ENCODE data around the gene EVX1.

Gene EVX1

DNA sequence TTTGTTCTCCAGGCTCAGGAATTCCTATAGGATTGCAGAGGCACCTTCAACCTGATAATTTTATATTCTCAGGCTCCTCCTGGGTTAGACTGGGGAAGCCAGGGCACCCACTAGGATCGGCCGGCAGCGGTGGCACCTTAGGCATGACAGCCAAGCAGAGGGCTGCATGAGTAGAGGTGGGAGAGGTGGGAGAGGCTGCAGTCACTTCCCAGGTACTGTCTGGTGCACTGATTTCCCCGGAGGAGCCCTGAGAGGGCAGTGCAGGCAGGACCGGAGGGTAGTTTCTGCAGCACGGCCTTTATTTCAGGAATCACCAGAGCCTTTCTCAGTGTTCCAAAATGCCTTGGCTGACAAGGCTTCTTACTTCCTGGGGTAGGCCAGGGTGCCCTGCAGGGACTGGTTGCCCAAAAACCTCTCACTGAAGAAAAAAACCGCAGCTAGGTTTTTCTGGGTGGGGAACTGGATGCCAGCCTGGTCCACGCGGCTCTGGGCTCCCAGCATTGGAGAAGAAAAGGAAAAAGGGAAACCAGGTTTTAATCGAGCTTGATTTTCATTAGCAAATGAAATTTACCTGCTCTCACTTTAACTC is 39.1 kb upstream of the EVX1 start:
- in situ Hi-C loops (cut with HindIII; ENCODE audit: low pct_ligation_motif_present, low pct_unique_long_range_greater_than_20kb, low sequenced_read_pairs), result loop anchor here (25.0 kb wide), 1 partner anchor 384 kb away; no protein-coding TSS in a partner anchor

DNA sequence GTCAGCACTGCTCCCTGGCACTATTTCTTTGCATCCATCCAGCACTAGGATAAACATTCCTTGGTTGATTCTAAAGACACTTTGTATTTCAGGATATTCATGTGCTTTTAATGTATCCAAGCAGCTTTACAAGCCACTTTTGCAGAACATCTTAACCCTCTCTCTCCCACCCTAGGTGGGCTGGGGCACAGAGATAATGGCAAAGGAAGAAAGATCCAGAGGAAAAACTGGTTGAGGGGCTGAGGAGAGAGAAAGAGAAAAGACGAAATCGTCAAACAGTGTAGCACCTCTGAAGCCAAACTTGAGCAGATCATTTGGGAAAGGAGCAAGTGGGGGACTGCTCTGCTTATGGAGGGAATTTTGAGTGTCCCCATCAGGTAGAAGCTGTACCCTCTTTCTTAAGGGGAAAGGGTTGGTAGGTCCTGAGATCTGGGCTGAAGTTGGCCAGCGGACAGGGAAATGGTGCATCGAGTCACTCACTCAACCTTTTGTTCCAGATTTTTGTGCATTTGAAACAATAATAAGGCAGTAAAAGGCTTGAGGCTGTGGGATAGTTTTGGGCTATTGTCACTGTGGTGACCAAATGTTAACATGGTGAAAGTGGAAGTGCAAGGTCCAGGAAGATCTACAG is 38.5 kb upstream of the EVX1 start:
- in situ Hi-C loops (cut with HindIII; ENCODE audit: low pct_ligation_motif_present, low pct_unique_long_range_greater_than_20kb, low sequenced_read_pairs), result loop anchor here (25.0 kb wide), 1 partner anchor 383 kb away; no protein-coding TSS in a partner anchor
- no peak for DNase-seq

More for the DNA sequence above, 39.1 kb upstream of the EVX1 start:
- DNase-seq, result no peak

DNA sequence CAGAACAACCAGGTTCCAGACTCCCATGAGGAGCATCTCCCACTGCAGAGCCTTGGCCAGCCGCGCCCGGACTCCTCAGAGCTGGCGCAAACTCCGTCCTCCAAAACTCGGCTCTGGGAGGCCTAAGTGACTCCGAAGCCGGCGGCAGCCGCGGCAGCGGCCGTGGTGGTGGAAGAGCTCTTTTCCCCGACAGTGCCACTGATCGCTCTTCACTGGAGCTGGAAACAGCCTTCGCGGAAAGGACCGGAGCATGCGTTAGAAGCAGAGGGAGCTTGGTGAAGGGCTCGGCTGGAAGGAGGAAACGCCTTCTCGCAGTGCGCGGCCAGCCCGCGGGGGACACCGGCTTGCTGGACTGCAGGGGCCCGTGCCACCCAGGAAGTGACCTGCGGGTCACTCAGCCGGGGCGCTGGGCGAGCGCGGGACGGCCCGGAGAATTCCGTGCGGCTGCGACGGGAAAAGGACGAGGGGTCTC is 37.7 kb upstream of the EVX1 start:
- peak; percentile 27 for DNase-seq
- in situ Hi-C loops (cut with HindIII; ENCODE audit: low pct_ligation_motif_present, low pct_unique_long_range_greater_than_20kb, low sequenced_read_pairs), result loop anchor here (25.0 kb wide), 1 partner anchor 382 kb away; no protein-coding TSS in a partner anchor

DNA sequence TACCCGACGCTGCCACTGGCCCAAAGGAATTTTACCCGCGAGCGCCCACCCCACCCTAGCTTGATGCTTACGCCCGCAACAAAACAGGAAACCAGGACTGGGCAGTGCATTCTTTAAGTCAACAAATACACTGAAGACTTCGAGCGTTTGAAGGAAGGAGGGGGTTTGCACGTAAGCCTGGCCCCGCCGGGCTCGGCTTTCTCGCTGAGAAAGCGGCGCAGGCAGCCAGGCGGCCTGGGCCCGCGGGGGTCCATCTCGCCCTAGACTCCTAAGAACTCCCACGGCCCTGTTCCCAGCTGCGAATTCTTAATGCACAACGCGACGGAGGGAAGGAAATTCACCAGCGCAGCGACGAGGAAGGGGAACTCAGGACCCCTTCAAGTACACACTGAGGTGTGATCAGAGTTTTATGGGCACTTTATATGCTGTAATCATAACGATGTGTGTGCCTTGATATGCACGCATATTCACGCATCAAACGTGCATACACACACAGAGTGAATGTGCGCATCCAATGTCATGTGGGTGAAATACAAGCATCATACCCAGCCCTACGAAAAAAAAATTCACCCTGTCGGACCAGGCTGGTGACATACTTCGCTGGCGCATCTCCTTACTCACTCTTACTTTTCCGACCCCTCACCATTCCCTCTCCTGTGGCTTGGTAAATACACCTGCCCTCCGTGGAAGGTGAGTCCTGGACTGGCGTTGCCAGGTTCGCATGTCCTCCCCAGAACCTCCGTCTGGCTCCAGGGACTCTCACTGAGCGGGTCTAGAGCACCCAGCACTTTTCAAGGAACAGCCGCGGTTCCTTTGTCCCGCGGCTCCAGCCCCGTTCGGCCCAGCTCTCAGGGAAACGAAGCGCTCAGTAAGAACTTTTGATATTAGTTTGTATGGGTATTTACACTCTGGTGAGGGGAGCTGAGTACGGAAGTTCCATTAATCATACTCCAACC is 37.0 kb upstream of the EVX1 start:
- in situ Hi-C loops (cut with HindIII; ENCODE audit: low pct_ligation_motif_present, low pct_unique_long_range_greater_than_20kb, low sequenced_read_pairs), result loop anchor here (25.0 kb wide), 1 partner anchor 382 kb away; no protein-coding TSS in a partner anchor
- DNase-seq, result no peak

DNA sequence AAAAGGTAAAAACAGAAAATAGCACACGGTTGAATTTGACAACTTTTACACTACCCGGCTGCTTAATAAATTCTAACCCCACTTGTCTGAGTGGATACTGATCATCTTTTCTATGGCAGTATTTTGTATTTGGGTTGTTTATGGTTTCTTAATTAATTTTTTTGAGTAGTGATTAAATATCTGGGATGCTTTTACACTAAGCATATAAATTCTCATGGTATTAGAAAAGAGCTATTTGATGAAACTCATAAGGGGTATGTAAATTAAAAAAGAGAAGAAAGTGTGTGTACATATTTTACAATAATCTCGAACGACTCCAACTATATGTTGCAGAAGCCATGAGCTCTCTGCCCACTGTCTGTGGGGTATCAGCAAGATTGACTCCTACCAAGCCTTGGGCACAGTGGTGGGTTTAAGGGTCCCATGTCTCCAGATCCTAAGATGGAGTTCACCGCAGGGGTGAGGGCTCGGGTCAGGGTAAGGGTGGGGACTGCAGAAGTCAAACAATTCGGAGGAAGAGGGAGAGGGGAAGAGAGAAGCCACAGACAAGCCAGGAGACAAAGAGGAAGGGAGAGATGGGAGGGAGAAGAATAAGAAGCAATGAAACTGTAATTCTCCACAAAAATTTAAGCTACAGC is 35.1 kb upstream of the EVX1 start:
- in situ Hi-C loops (cut with HindIII; ENCODE audit: low pct_ligation_motif_present, low pct_unique_long_range_greater_than_20kb, low sequenced_read_pairs), result loop anchor here (25.0 kb wide), 1 partner anchor 380 kb away; no protein-coding TSS in a partner anchor

DNA sequence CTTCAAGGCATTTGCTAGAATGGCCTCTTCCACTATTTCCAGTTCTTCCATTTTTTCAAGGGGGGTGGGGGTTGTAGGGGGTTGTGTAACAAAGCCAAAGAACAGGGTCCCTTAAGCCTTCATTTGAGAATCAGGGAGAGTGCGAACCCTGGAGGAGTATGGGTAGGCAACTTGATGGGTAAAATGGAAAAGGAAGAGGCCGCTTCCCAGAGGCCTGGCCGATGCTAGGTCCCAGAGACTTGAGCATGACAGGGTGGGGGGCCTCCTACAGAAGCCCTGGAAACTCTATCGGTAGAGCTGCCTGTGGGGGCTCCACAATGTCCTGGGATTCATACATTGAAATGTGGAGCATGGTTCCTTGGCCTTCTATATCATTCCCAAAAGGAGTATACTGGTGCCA is 33.6 kb upstream of the EVX1 start:
- DNase-seq, result no peak
- in situ Hi-C loops (cut with HindIII; ENCODE audit: low pct_ligation_motif_present, low pct_unique_long_range_greater_than_20kb, low sequenced_read_pairs), result loop anchor here (25.0 kb wide), 1 partner anchor 378 kb away; no protein-coding TSS in a partner anchor

More for the DNA sequence above, 35.1 kb upstream of the EVX1 start:
- no peak for DNase-seq

DNA sequence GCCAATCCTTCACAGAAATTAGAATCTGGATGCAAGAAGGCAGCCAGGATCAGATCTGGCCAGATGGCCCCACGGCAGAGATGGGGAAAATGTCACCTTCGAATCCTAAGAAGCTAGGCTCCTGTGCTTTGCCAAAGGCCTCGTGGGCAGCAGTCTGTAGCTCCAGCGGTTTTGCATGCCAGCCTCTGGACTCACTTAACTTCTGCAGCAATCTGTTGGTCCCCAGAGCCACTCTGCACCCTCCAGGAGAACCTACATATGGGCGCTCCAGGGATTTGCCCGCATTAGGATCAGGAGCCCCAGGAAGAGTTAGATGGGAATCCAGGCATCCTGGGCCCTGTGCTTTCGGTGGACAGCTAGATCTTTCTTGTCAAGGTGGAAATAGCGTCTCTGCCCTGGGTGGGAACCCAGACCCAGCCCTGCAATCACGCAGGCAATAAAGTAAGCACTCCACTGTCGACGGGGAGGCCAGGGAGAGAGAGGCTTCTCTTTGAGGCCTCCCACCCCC is 32.6 kb upstream of the EVX1 start:
- no peak for DNase-seq
- in situ Hi-C loops (cut with HindIII; ENCODE audit: low pct_ligation_motif_present, low pct_unique_long_range_greater_than_20kb, low sequenced_read_pairs), result loop anchor here (25.0 kb wide), 1 partner anchor 377 kb away; no protein-coding TSS in a partner anchor

DNA sequence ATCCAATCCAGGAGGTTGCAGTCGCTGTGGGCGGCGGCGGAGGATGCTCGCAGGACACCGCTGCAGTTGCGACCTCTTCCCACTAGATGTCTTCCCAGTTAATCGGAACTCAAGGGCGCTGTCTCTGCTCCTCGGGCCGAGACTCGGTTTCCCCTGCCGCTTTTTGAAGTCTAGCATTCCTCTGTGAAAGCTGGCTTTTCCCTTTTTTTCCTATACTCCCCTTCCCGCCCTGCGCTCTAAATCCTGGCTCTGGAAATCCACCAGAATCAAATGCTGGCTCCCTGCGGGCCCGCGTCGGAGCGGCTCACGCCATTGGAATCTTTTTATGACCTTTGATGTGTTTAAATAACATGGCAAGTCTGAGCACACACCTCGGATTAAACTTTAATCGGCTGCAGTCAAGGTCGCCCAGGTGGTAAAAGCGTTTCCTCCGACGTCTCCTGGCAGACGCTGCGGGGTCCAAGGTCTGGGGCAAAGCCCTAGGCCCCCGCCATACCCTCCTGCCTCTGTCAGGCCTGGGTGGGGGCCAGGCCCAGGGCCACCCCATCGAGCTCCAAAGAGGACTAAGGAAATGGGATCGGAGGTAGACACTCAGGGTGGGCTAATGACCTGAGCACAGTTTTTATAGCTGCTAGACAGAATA is 32.0 kb upstream of the EVX1 start:
- peak; percentile 71 for DNase-seq
- in situ Hi-C loops (cut with HindIII; ENCODE audit: low pct_ligation_motif_present, low pct_unique_long_range_greater_than_20kb, low sequenced_read_pairs), result loop anchor here (25.0 kb wide), 1 partner anchor 377 kb away; no protein-coding TSS in a partner anchor

DNA sequence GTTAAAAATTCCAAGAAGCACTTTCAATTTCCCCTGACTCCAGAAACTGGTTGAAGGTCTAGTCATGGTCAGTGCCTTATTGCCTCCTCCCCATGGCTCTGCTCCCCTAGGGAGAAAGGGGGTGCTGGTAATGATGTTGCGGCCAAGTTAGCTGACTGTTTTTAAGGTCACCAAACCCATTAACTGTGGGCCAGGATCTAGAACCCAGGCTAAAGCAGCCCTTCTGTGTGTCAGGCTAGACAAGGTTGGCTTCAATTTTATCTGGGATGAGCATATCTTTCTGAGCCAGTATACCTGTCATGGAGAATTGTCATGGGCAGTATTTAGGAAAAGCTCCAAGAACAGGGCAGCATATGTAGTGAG is 31.5 kb upstream of the EVX1 start:
- no peak for DNase-seq
- in situ Hi-C loops (cut with HindIII; ENCODE audit: low pct_ligation_motif_present, low pct_unique_long_range_greater_than_20kb, low sequenced_read_pairs), result loop anchor here (25.0 kb wide), 1 partner anchor 376 kb away; no protein-coding TSS in a partner anchor

DNA sequence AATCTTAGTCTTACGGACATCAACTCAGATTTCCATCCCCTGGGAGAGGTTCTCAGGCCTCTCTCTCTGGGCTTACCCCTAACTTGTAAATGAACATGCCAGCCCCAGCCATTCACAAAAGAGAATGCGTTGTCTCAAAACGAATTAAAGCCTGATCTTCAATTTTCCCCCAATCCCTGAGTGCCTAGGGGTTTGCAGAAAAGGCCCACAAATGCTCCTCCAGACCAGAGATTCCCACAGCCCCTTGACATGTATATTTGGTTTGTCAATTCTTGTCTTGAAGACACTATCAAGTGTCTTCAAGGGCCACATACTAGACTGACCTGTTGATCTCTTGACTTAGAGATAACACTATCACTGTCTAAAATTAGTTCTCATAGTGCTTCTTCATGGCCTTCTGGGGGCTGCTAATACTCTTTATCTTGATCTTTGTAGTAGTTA is 30.8 kb upstream of the EVX1 start:
- in situ Hi-C loops (cut with HindIII; ENCODE audit: low pct_ligation_motif_present, low pct_unique_long_range_greater_than_20kb, low sequenced_read_pairs), result loop anchor here (25.0 kb wide), 1 partner anchor 376 kb away; no protein-coding TSS in a partner anchor
- no peak for DNase-seq

DNA sequence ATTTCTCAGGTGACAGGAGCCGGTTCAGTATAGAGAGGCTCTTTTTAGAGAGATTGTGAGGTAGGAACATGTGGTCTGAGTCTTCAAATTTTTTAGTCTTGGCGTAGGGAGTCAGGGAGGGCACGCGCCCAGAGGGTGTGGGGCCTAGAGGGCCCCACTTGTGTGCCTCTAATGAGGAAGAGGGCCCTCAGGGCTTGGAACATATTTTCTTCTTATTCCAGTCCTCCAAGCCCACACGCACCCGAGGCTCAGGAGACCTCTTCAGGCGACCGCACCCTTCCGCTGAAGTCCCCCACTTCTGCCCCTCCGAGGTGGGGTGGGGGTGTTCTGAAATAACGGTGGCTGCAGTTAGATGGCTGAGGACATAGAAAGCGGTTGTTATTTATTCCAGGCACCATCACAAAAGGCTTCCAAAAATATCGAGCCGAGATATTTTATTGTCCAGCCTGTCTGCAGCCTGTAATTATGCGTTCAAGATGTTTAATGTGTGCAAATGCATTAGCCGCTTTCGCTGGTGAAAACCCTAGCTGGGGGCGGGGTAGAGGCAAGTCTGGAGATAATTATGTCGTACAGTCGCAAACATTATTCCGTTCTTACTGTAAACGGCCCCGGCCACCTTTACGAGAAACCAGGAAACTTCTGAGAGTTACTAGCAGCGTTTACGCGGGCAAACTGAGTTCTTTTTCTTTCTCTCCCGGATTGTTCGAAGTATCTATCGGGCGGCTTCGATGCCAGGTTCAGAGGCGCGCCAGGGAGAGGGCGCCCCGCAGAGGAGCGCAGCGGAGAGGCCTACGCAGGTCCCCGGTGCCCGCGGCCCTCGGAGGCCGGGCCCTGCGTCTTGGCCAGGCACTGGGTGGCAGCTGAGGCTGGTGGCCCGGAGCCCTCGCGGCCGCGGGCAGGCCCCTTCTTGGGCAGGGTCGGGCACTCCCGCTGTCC is 29.8 kb upstream of the EVX1 start:
- in situ Hi-C loops (cut with HindIII; ENCODE audit: low pct_ligation_motif_present, low pct_unique_long_range_greater_than_20kb, low sequenced_read_pairs), result loop anchor here (25.0 kb wide), 1 partner anchor 375 kb away; no protein-coding TSS in a partner anchor
- no peak for DNase-seq

DNA sequence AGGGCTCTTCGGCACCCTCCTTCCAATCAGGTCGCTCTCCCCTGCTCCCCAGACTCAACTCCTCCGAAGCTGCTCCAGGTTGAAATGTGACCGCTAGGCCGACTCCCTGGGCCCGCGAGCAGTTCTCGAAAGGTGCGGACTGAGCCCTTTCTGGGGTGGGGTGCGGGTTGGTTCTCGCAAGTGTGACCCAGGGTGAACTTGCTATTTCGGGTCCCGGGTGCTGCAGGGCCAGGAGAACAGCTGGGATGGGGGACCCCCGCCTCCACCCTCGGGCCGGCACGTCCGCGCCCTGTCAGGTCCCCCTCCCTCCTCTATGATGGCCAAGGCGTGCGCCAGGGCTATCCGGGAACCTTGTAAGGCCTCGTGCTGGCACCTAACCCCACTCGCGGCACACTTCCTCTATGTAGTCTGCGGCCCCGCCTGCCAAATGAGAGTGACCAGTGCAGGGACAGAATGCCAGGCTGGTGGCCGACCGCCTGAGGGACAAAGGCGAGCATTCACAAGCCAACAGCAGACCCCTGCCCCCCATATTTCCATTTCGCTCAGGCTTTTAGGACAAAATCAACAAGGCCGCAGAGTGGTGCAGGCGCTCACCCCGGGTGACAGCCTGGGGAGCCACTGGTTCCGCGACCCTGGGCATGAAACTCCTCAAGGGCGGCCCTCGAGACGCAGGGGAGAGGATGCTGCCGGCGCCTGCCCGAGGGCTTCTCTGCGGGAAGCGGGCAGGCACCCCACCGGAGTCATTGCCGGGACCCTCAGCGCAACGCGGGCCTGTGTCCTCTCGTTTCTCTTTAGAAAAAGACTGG is 29.0 kb upstream of the EVX1 start:
- in situ Hi-C loops (cut with HindIII; ENCODE audit: low pct_ligation_motif_present, low pct_unique_long_range_greater_than_20kb, low sequenced_read_pairs), result loop anchor here (25.0 kb wide), 1 partner anchor 374 kb away; no protein-coding TSS in a partner anchor
- no peak for DNase-seq

DNA sequence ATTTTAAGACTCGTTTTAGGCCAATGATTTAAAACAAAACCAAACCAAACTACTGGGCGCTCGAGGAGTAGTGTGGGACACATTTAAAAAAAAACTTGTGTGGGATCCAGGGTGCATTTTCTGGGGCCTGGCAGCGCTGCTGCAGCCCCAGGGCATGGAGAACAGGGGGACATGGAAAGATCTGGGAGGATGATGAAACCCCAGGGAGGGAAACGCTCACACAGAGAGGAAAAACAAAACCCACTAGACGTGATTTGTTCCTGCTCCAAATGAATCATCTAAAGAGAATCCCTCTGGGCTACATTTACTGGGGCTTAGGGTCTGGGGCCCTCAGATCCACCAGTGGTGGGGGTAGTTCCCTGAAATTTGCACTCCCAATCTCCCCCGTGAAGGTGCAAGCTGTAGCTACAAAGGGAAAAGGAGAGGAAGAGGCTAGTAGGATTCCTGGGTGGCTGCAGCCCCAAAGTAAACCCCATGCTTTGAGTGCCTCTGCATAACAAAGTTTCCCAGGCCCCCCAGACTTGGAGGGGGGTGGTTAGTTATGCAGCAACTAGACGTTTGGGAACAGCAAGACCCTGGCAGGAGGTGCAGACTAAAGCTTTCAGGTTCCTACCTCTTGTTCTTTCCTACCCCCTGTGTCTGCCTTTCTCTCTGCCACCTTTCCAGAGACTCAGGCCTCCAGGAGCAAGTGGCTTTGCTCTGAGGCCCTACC is 28.2 kb upstream of the EVX1 start:
- in situ Hi-C loops (cut with HindIII; ENCODE audit: low pct_ligation_motif_present, low pct_unique_long_range_greater_than_20kb, low sequenced_read_pairs), result loop anchor here (25.0 kb wide), 1 partner anchor 373 kb away; no protein-coding TSS in a partner anchor
- no peak for DNase-seq

DNA sequence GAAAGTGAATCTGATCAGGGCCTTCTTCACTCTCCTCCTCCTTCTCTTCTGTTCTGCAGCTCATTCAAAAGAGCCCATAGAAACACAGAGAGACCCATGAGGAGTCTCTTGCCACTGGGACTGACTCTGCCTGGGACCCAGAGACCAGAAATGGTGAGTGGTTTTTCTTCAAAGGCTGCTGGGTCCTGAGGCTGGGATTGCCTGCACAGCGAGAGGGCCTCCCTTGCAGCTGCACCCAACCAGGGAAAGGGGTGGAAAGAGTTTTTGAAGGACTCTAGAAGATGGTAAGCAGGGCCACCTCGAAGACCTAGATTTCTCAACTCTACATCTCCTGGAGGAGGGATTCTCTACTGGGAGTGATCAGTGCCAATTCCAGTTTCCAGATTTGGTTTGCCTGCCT is 27.2 kb upstream of the EVX1 start:
- in situ Hi-C loops (cut with HindIII; ENCODE audit: low pct_ligation_motif_present, low pct_unique_long_range_greater_than_20kb, low sequenced_read_pairs), result loop anchor here (25.0 kb wide), 1 partner anchor 372 kb away; no protein-coding TSS in a partner anchor
- DNase-seq, result no peak

DNA sequence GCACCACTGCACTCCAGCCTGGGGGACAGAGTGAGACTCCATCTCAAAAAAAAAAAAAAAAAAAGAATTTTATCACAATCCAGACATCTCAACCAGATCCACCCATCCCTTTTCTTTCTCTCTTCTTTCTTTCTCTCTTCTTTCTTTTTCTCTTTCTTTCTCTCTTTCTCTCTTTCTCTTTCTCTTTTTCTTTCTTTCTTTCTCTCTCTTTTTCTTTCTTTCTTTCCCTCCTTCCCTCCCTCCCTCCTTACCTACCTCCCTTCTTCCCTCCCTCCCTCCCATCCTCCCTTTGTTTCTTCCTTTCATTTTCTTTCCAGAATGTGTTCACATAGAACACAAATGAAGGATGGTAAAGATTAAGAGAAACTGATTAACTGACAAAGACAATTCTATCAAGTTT is 24.7 kb upstream of the EVX1 start:
- DNase-seq, result no peak
- in situ Hi-C loops (cut with HindIII; ENCODE audit: low pct_ligation_motif_present, low pct_unique_long_range_greater_than_20kb, low sequenced_read_pairs), result loop anchor here (25.0 kb wide), 1 partner anchor 369 kb away; no protein-coding TSS in a partner anchor
